ENCODE data around the gene CCDC93. TPM values are rescaled to one million over a fixed set of nuclear protein-coding genes. Genes with fewer than 3 reads are reported as not detected.
A peak's percentile ranks its signal among the peaks of the same experiment; 100 is the strongest.

The CCDC93 gene
- total and polyA plus RNA-seq, 2 experiments from 2014 or later, result 12.8 to 15.9 TPM

- Histone ChIP-seq H4K20me1 (ENCODE audit: insufficient read depth) (no peaks in the 10 kb centered on the region), H3K4me2 (ENCODE audit: unreplicated experiment) (no peak overlapping the region), H3K27me3 (replicated peaks; ENCODE audit: insufficient read depth) (no peaks in the 10 kb centered on the region), H3K4me3 (no peak overlapping the region), H3K27ac (no peak overlapping the region), H3K4me1 (ENCODE audit: insufficient read depth) (no peaks in the 10 kb centered on the region), H3K9me2 (ENCODE audit: insufficient read depth) (no peaks in the 10 kb centered on the region), H3F3A (ENCODE audit: insufficient read depth) (no peaks in the 10 kb centered on the region), H3K79me2 (ENCODE audit: insufficient read depth) (no peaks in the 10 kb centered on the region), H2AFZ (no peak overlapping the region), H3K9ac (no peak overlapping the region), H3K9me3 (ENCODE audit: low read depth) (no peaks in the 10 kb centered on the region), H3K36me3 (ENCODE audit: low read depth) (peaks cover 30% of the 10 kb centered on the region; the same call in 1 of the 2 replicates)
- 76 to 80% methylated on average over 3 of the region's 3 CpGs for WGBS, 2 experiments (ENCODE audit: low coverage in 1 of 2, low lambda C conversion rate in 2 of 2, missing lambda C conversion rate in 2 of 2)
- TF ChIP-seq EZH2phosphoT487 (IDR thresholded peaks at IDR 0.05; ENCODE audit: insufficient read depth, low read depth) (no peak), EZH2 (IDR thresholded peaks at IDR 0.05; ENCODE audit: insufficient read depth, poor library complexity, severe bottlenecking) (no peak)
- DNase-seq, result no peak
- in situ Hi-C loops (cut with MboI), result loop anchor here (10.0 kb wide), 1 partner anchor 97 kb away; no protein-coding TSS in a partner anchor
Observed at GRCh38 chr2:117921520-117921919, 92.3 kb downstream of the CCDC93 start.

GRCh38 chr2:117918608-117919007 is 95.3 kb downstream of the CCDC93 start:
- Histone ChIP-seq H3F3A (ENCODE audit: insufficient read depth) (no peaks in the 10 kb centered on the region), H3K9me2 (ENCODE audit: insufficient read depth) (no peaks in the 10 kb centered on the region), H3K4me3 (no peak overlapping the region), H3K9me3 (ENCODE audit: low read depth) (no peaks in the 10 kb centered on the region), H3K9ac (no peak overlapping the region), H4K20me1 (ENCODE audit: insufficient read depth) (no peaks in the 10 kb centered on the region), H3K79me2 (ENCODE audit: insufficient read depth) (no peaks in the 10 kb centered on the region), H3K27me3 (replicated peaks; ENCODE audit: insufficient read depth) (no peaks in the 10 kb centered on the region), H3K36me3 (ENCODE audit: low read depth) (peaks cover 30% of the 10 kb centered on the region; the same call in 1 of the 2 replicates), H3K4me2 (ENCODE audit: unreplicated experiment) (no peak overlapping the region), H3K4me1 (ENCODE audit: insufficient read depth) (no peaks in the 10 kb centered on the region), H3K27ac (no peak overlapping the region), H2AFZ (no peak overlapping the region)
- 79 to 81% methylated on average over 7 of the region's 7 CpGs for WGBS, 2 experiments (ENCODE audit: low coverage in 1 of 2, low lambda C conversion rate in 2 of 2, missing lambda C conversion rate in 2 of 2)
- in situ Hi-C loops (cut with MboI), result no loop called here
- no peak for DNase-seq
- TF ChIP-seq EZH2 (IDR thresholded peaks at IDR 0.05; ENCODE audit: insufficient read depth, poor library complexity, severe bottlenecking), result no peak
- TF ChIP-seq EZH2phosphoT487 (IDR thresholded peaks at IDR 0.05; ENCODE audit: insufficient read depth, low read depth), result no peak

- H3K9me3 ChIP-seq (ENCODE audit: low read depth), result no peaks in the 10 kb centered on the region
- WGBS, 2 experiments (ENCODE audit: low coverage in 1 of 2, low lambda C conversion rate in 2 of 2, missing lambda C conversion rate in 2 of 2), result 94 to 95% methylated on average over 19 of the region's 19 CpGs
- no peak overlapping the region for H3K4me3 ChIP-seq
- no peak overlapping the region for H3K27ac ChIP-seq
- H4K20me1 ChIP-seq (ENCODE audit: insufficient read depth), result no peaks in the 10 kb centered on the region
- peaks cover 30% of the 10 kb centered on the region; the same call in 1 of the 2 replicates for H3K36me3 ChIP-seq (ENCODE audit: low read depth)
- in situ Hi-C loops (cut with MboI), result no loop called here
- no peaks in the 10 kb centered on the region for H3K4me1 ChIP-seq (ENCODE audit: insufficient read depth)
- peak; percentile 45 for DNase-seq
- H3K9me2 ChIP-seq (ENCODE audit: insufficient read depth), result no peaks in the 10 kb centered on the region
- H3K4me2 ChIP-seq (ENCODE audit: unreplicated experiment), result no peak overlapping the region
- H3K79me2 ChIP-seq (ENCODE audit: insufficient read depth), result no peaks in the 10 kb centered on the region
- no peaks in the 10 kb centered on the region for H3F3A ChIP-seq (ENCODE audit: insufficient read depth)
- no peak for TF ChIP-seq EZH2 (IDR thresholded peaks at IDR 0.05; ENCODE audit: insufficient read depth, poor library complexity, severe bottlenecking)
- TF ChIP-seq EZH2phosphoT487 (IDR thresholded peaks at IDR 0.05; ENCODE audit: insufficient read depth, low read depth), result no peak
- H3K27me3 ChIP-seq (replicated peaks; ENCODE audit: insufficient read depth), result no peaks in the 10 kb centered on the region
- no peak overlapping the region for H3K9ac ChIP-seq
- no peak overlapping the region for H2AFZ ChIP-seq
Observed at GRCh38 chr2:117917223-117917917, 96.5 kb downstream of the CCDC93 start.

- Histone ChIP-seq H3K4me2 (ENCODE audit: unreplicated experiment) (no peak overlapping the region), H3K79me2 (ENCODE audit: insufficient read depth) (no peaks in the 10 kb centered on the region), H3K4me3 (no peak overlapping the region), H2AFZ (no peak overlapping the region), H3K9ac (no peak overlapping the region), H3F3A (ENCODE audit: insufficient read depth) (no peaks in the 10 kb centered on the region), H3K27ac (no peak overlapping the region), H3K27me3 (replicated peaks; ENCODE audit: insufficient read depth) (no peaks in the 10 kb centered on the region), H3K36me3 (ENCODE audit: low read depth) (no peaks in the 10 kb centered on the region), H3K9me3 (ENCODE audit: low read depth) (no peaks in the 10 kb centered on the region), H3K4me1 (ENCODE audit: insufficient read depth) (no peaks in the 10 kb centered on the region), H4K20me1 (ENCODE audit: insufficient read depth) (no peaks in the 10 kb centered on the region), H3K9me2 (ENCODE audit: insufficient read depth) (no peaks in the 10 kb centered on the region)
- no peak for TF ChIP-seq EZH2phosphoT487 (IDR thresholded peaks at IDR 0.05; ENCODE audit: insufficient read depth, low read depth)
- no peak for TF ChIP-seq EZH2 (IDR thresholded peaks at IDR 0.05; ENCODE audit: insufficient read depth, poor library complexity, severe bottlenecking)
- 77% methylated on average over 7 of the region's 7 CpGs for WGBS, 2 experiments (ENCODE audit: low coverage in 1 of 2, low lambda C conversion rate in 2 of 2, missing lambda C conversion rate in 2 of 2)
- DNase-seq, result no peak
- in situ Hi-C loops (cut with MboI), result no loop called here
Observed at GRCh38 chr2:117902933-117903332, 110.9 kb downstream of the CCDC93 start.
